ENCODE results near the gene RAB3A. TPM values are rescaled to one million over a fixed set of nuclear protein-coding genes. Genes with fewer than 3 reads are reported as not detected.
A peak's percentile ranks its signal among the peaks of the same experiment; 100 is the strongest.

The RAB3A gene
- total RNA-seq, 1 donor from 2014 or later: 77.4 TPM

DNA sequence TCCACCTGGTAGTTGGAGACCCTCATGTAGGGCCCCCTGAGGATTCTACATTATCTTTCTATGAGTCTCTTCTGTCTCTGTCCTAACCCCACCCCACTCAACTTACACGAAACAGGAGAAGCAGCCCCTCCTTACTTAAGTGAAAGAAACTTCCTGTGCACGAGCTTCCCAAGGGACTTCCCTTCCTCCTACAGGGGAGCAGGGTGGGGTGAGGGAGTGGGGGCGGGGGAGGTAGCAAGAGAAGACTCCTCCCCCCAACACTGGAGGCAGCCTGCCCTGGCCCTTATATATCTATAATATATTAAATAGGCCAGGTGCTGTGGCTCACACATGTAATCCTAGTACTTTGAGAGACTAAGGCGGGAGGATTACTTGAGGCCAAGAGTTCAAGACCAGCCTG, 27.9 kb upstream of the RAB3A start:
- peak overlapping the region; percentile 92 for H3K4me3 Mint-ChIP-seq (ENCODE audit: unreplicated experiment)
- TF ChIP-seq, protein P1, sequence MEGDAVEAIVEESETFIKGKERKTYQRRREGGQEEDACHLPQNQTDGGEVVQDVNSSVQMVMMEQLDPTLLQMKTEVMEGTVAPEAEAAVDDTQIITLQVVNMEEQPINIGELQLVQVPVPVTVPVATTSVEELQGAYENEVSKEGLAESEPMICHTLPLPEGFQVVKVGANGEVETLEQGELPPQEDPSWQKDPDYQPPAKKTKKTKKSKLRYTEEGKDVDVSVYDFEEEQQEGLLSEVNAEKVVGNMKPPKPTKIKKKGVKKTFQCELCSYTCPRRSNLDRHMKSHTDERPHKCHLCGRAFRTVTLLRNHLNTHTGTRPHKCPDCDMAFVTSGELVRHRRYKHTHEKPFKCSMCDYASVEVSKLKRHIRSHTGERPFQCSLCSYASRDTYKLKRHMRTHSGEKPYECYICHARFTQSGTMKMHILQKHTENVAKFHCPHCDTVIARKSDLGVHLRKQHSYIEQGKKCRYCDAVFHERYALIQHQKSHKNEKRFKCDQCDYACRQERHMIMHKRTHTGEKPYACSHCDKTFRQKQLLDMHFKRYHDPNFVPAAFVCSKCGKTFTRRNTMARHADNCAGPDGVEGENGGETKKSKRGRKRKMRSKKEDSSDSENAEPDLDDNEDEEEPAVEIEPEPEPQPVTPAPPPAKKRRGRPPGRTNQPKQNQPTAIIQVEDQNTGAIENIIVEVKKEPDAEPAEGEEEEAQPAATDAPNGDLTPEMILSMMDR (IDR thresholded peaks at IDR 0.05; ENCODE audit: partially characterized antibody, unreplicated experiment): no peak
- DNase-seq: no peak
- H3K27me3 Mint-ChIP-seq (ENCODE audit: unreplicated experiment): peaks cover 9% of the 10 kb centered on the region
- H3K27ac Mint-ChIP-seq (ENCODE audit: unreplicated experiment): no peak overlapping the region
- no peaks in the 10 kb centered on the region for H3K36me3 Mint-ChIP-seq (ENCODE audit: unreplicated experiment)
- H3K4me1 Mint-ChIP-seq (ENCODE audit: low read depth, unreplicated experiment): peaks cover 16% of the 10 kb centered on the region
- H3K9me3 Mint-ChIP-seq (ENCODE audit: unreplicated experiment): peaks cover 3% of the 10 kb centered on the region

DNA sequence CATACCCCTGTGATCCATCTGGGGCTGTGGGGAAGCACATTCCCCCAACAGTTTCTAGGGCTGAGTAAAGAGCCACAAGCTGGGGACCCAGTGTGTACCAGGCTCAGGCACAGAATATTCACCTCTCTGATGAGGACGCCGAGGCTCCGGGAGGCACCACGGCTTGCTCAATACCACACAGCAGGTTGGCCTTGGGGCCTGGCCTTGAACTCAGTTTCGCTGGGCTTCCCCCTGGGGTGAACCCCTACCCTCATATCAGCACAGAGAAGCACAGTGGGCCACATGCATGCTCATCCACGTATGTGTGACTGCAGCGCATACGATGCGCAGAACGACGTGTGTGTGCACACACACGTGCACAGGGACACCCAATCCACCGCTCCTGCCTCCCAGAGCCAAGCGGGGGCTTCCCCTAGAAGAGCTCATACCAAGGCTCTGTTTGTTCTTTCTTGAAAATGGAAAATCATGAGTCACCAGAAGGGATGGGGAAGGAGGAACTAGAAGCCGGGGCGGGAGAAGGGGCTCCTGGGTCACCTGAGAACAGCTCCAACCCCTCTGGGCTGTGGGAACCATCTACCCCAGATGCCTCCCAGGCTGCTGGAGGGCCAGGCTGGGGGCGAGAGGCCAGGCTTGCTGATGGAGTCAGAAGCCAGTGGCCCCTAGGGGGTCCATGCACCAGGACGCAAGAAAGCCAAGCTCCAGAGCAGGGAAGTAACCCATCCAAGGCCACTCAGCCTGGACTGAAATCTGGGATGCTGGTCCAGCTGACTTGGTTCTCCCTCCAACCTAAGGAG, 27.3 kb upstream of the RAB3A start:
- TF ChIP-seq, protein P1 (IDR thresholded peaks at IDR 0.05; ENCODE audit: partially characterized antibody, unreplicated experiment): no peak
- Mint-ChIP-seq H3K9me3 (ENCODE audit: unreplicated experiment) (peaks cover 3% of the 10 kb centered on the region), H3K27me3 (ENCODE audit: unreplicated experiment) (peaks cover 11% of the 10 kb centered on the region), H3K4me3 (ENCODE audit: unreplicated experiment) (no peak overlapping the region), H3K4me1 (ENCODE audit: low read depth, unreplicated experiment) (peaks cover 19% of the 10 kb centered on the region), H3K36me3 (ENCODE audit: unreplicated experiment) (no peaks in the 10 kb centered on the region), H3K27ac (ENCODE audit: unreplicated experiment) (no peak overlapping the region)
- no peak for DNase-seq

DNA sequence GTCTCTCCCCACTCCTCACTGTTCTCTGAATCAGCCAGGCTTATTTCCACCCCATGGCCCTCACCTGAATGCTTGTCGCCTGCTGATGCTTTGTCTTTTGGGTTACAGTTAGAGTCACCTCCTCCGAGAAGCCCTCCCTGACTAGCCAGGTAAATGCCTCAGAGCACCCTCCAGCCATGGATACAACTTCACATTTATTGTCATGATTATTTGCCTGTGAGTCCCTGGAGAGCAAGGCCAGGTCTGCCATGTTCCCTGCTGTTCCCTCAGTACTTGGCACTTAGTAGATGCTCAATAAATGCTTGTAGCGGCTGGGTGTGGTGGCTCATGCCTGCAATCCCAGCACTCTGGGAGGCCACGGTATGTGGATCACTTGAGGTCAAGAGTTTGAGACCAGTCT, 26.1 kb upstream of the RAB3A start:
- Mint-ChIP-seq H3K4me3 (ENCODE audit: unreplicated experiment) (peak overlapping the region; percentile 46), H3K4me1 (ENCODE audit: low read depth, unreplicated experiment) (peaks cover 22% of the 10 kb centered on the region), H3K27me3 (ENCODE audit: unreplicated experiment) (peaks cover 11% of the 10 kb centered on the region), H3K36me3 (ENCODE audit: unreplicated experiment) (no peaks in the 10 kb centered on the region), H3K9me3 (ENCODE audit: unreplicated experiment) (peaks cover 5% of the 10 kb centered on the region), H3K27ac (ENCODE audit: unreplicated experiment) (no peak overlapping the region)
- no peak for DNase-seq
- TF ChIP-seq, protein P1 (IDR thresholded peaks at IDR 0.05; ENCODE audit: partially characterized antibody, unreplicated experiment): no peak

DNA sequence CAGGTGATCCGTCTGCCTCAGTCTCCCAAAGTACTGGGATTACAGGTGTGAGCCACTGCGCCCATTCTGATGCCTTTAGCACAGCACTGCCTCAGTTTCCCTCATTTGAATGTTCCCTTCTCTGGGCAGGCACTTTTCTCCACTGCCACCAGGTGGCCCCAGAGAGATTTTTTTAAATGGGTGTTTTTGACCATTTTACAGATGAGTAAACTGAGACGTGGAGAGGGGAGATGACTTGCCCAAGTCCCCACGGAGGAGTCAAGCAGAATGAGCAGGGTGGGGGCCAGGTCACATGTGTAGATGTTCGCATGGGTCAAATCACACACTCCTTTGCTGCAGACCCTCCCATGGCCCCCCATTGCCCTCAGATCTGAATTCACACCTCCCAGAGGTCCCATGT, 25.6 kb upstream of the RAB3A start:
- DNase-seq: no peak
- no peak overlapping the region for H3K27ac Mint-ChIP-seq (ENCODE audit: unreplicated experiment)
- H3K27me3 Mint-ChIP-seq (ENCODE audit: unreplicated experiment): peaks cover 13% of the 10 kb centered on the region
- H3K9me3 Mint-ChIP-seq (ENCODE audit: unreplicated experiment): peaks cover 7% of the 10 kb centered on the region
- TF ChIP-seq, protein P1 (IDR thresholded peaks at IDR 0.05; ENCODE audit: partially characterized antibody, unreplicated experiment): peak; percentile 74
- H3K36me3 Mint-ChIP-seq (ENCODE audit: unreplicated experiment): no peaks in the 10 kb centered on the region
- peaks cover 22% of the 10 kb centered on the region for H3K4me1 Mint-ChIP-seq (ENCODE audit: low read depth, unreplicated experiment)
- peak overlapping the region; percentile 46 for H3K4me3 Mint-ChIP-seq (ENCODE audit: unreplicated experiment)

DNA sequence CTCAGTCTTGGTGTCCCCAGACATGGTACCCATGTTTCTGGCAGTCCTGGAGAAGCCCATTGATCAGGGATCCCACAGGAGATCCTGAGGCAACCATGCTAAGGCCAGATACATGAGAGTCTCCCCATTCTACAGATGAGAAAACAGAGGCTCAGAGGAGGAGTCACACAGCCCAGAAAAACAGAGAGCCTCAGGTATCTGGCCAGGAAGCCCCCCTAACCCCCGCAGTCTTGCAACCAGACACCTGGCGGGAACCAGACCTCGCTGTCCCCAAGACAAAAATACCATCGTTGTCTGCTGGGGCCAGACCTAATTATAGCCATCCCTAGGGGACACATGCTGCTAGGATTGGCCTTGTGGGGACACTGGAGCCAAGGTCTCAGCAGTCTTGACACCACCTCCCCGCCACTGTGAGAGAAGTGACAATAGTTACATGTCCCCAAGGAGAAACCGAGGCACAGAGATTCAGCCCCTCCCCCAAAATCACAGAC, 24.0 kb upstream of the RAB3A start:
- H3K27ac Mint-ChIP-seq (ENCODE audit: unreplicated experiment): no peak overlapping the region
- H3K9me3 Mint-ChIP-seq (ENCODE audit: unreplicated experiment): peaks cover 6% of the 10 kb centered on the region
- DNase-seq: no peak
- no peak overlapping the region for H3K4me3 Mint-ChIP-seq (ENCODE audit: unreplicated experiment)
- H3K36me3 Mint-ChIP-seq (ENCODE audit: unreplicated experiment): no peaks in the 10 kb centered on the region
- peaks cover 16% of the 10 kb centered on the region for H3K4me1 Mint-ChIP-seq (ENCODE audit: low read depth, unreplicated experiment)
- TF ChIP-seq, protein P1 (IDR thresholded peaks at IDR 0.05; ENCODE audit: partially characterized antibody, unreplicated experiment): no peak
- peaks cover 13% of the 10 kb centered on the region for H3K27me3 Mint-ChIP-seq (ENCODE audit: unreplicated experiment)
